ENCODE results near the gene GLCE. TPM values are rescaled to one million over a fixed set of nuclear protein-coding genes. Genes with fewer than 3 reads are reported as not detected.

The GLCE gene
- total RNA-seq = 10 to 100 TPM in 1 of 2 donors, 1 to 10 TPM in 1; 8.1 to 15.0 TPM
- polyA plus RNA-seq = 1 to 10 TPM; 7.0 TPM
- long read RNA-seq, donor 1, partial matches to known transcripts = 1 of 5 reads
- long read RNA-seq, donor 1, other reads (novel, unspliced or antisense) = 4 of 5 reads
- long read RNA-seq, donor 2, full-length matches to known transcripts = 2 of 5 reads
- long read RNA-seq, donor 2, partial matches to known transcripts = 0 of 5 reads
- long read RNA-seq, donor 2, other reads (novel, unspliced or antisense) = 3 of 5 reads

DNA sequence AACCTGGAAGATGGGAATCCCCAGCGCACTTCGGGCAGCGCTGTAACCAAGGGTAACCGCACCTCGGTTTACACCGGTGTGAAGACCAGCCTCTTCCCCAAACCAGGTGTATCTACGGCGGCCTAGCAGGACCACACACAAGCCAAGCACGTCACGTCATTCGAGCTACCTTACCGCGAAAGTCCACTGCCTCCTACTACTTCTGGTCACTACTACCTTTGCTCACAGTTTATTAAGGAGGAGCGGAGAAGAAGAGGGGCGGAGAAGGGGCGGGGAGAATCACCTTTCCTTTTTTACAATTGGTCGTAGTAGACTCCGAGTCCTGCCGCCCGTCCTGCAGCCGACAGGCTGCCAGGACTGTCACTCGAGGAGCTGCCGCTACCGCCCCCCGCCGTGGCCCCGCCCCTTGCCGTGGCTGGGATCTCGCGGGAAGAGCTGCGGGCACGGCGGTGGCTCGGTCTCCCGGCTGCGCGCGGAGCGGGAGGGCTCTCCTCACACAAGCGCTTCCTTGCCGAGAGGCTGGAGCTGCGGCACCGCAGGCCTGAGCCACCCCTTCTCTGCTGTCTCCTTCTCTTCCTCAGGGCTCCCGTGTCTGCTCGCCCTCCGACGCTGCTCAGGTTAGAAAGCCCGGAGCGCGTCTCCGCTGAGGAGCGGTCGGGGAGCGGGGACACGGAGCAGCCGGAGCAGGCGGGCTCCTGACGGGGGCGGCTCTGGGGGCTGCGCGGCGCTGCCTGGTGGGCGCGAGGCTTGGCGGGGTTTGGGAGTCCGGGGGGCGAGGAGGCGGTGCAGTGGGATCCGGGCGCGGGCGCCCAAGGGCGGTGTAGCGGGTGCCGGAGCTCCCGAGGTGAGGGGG is at the start of gene GLCE:
Gene GLCE (plus strand): TSS at position 495 of the 853 bp plus-strand sequence. CDS start 95,172 bp downstream, outside the sequence.
- Histone ChIP-seq H3K36me3 (ENCODE audit: control insufficient read depth in 1 of 2, insufficient read depth in 2 of 2, low read length in 1 of 2) (no peaks in the 10 kb centered on the region), H3K9me3 (ENCODE audit: control insufficient read depth, low read length) (no peaks in the 10 kb centered on the region), H3K4me3 (ENCODE audit: low read length in 2 of 2) (peak within 1 kb of the TSS; percentile 91 to 96), H3K4me1 (ENCODE audit: control insufficient read depth in 1 of 2, insufficient read depth in 2 of 2, low read length in 2 of 2) (no peaks in the 10 kb centered on the region), H3K27me3 (ENCODE audit: control insufficient read depth in 1 of 2, insufficient read depth in 2 of 2, low read length in 1 of 2) (no peaks in the 10 kb centered on the region), H3K27ac (ENCODE audit: low read depth in 1 of 2, low read length in 2 of 2) (peak within 1 kb of the TSS in 1 of 2 donors; percentile 6)
- peak; percentile 99 for ATAC-seq (ENCODE audit: low FRiP score)
- intact Hi-C loops (cut with DNase I) = loop anchor here in 1 of 2 donors (5.0 to 10.0 kb wide), 3 partner anchors 67 to 234 kb away; no protein-coding TSS in a partner anchor
- 0 to 1% methylated on average over 69 to 76 of the region's 76 CpGs for WGBS, 2 donors
- DNase-seq = peak; percentile 97 to 98

GRCh38 chr15:69114331-69114928 is 46.0 kb upstream of the GLCE start:
- Histone ChIP-seq H3K27me3 (ENCODE audit: control insufficient read depth in 1 of 2, insufficient read depth in 2 of 2, low read length in 1 of 2) (peaks cover 0 to 2% of the 10 kb centered on the region in 2 donors), H3K36me3 (ENCODE audit: control insufficient read depth in 1 of 2, insufficient read depth in 2 of 2, low read length in 1 of 2) (no peaks in the 10 kb centered on the region), H3K27ac (ENCODE audit: low read depth in 1 of 2, low read length in 2 of 2) (no peak overlapping the region), H3K4me3 (ENCODE audit: low read length in 2 of 2) (no peak overlapping the region), H3K4me1 (ENCODE audit: control insufficient read depth in 1 of 2, insufficient read depth in 2 of 2, low read length in 2 of 2) (no peaks in the 10 kb centered on the region), H3K9me3 (ENCODE audit: control insufficient read depth, low read length) (no peaks in the 10 kb centered on the region)
- DNase-seq = no peak
- no peak for ATAC-seq (ENCODE audit: low FRiP score)
- intact Hi-C loops (cut with DNase I) = no loop called here
- 48 to 52% methylated on average over 11 of the region's 11 CpGs for WGBS, 2 donors

GRCh38 chr15:69115031-69115430 is 45.4 kb upstream of the GLCE start:
- H3K36me3 ChIP-seq (ENCODE audit: control insufficient read depth in 1 of 2, insufficient read depth in 2 of 2, low read length in 1 of 2) = no peaks in the 10 kb centered on the region

DNA sequence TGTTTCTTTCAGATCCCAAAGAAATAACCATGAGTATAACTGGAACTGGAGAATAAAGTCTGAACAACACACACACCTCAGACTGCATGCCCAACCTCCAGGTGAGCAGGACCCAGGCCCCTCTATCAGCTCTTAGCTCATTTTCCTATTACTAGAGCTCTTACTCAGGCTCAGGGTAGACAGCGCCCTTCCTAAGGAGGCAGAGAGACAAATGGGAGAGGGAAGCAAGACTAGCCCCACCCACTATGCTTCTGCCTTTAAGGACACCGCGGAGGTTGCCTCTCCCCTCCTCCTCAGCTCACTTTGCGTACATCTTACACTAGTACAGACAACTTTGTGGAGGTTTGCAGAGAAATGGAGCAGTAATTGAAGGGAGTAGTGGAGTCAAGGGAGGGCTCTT is 44.0 kb upstream of the GLCE start:
- Histone ChIP-seq H3K27me3 (ENCODE audit: control insufficient read depth in 1 of 2, insufficient read depth in 2 of 2, low read length in 1 of 2) (peaks cover 0 to 2% of the 10 kb centered on the region in 2 donors), H3K4me3 (ENCODE audit: low read length in 2 of 2) (no peak overlapping the region), H3K27ac (ENCODE audit: low read depth in 1 of 2, low read length in 2 of 2) (no peak overlapping the region), H3K9me3 (ENCODE audit: control insufficient read depth, low read length) (no peaks in the 10 kb centered on the region), H3K36me3 (ENCODE audit: control insufficient read depth in 1 of 2, insufficient read depth in 2 of 2, low read length in 1 of 2) (no peaks in the 10 kb centered on the region), H3K4me1 (ENCODE audit: control insufficient read depth in 1 of 2, insufficient read depth in 2 of 2, low read length in 2 of 2) (no peaks in the 10 kb centered on the region)
- no peak for DNase-seq
- 45 to 55% methylated on average over 4 of the region's 4 CpGs for WGBS, 2 donors
- intact Hi-C loops (cut with DNase I) = no loop called here
- ATAC-seq (ENCODE audit: low FRiP score) = no peak

More at GRCh38 chr15:69115031-69115430, 45.4 kb upstream of the GLCE start:
- DNase-seq (no peak), ATAC-seq (ENCODE audit: low FRiP score) (no peak)
- Histone ChIP-seq H3K9me3 (ENCODE audit: control insufficient read depth, low read length) (no peaks in the 10 kb centered on the region), H3K4me3 (ENCODE audit: low read length in 2 of 2) (no peak overlapping the region), H3K27ac (ENCODE audit: low read depth in 1 of 2, low read length in 2 of 2) (no peak overlapping the region), H3K4me1 (ENCODE audit: control insufficient read depth in 1 of 2, insufficient read depth in 2 of 2, low read length in 2 of 2) (no peaks in the 10 kb centered on the region), H3K27me3 (ENCODE audit: control insufficient read depth in 1 of 2, insufficient read depth in 2 of 2, low read length in 1 of 2) (peaks cover 0 to 2% of the 10 kb centered on the region in 2 donors)
- intact Hi-C loops (cut with DNase I) = no loop called here
- 39 to 45% methylated on average over 7 of the region's 7 CpGs for WGBS, 2 donors

- ATAC-seq (ENCODE audit: low FRiP score) (no peak), DNase-seq (no peak)
- 25 to 30% methylated on average over 7 of the region's 7 CpGs for WGBS, 2 donors
- Histone ChIP-seq H3K36me3 (ENCODE audit: control insufficient read depth in 1 of 2, insufficient read depth in 2 of 2, low read length in 1 of 2) (no peaks in the 10 kb centered on the region), H3K4me3 (ENCODE audit: low read length in 2 of 2) (no peak overlapping the region), H3K9me3 (ENCODE audit: control insufficient read depth, low read length) (no peaks in the 10 kb centered on the region), H3K27me3 (ENCODE audit: control insufficient read depth in 1 of 2, insufficient read depth in 2 of 2, low read length in 1 of 2) (peaks cover 0 to 2% of the 10 kb centered on the region in 2 donors), H3K27ac (ENCODE audit: low read depth in 1 of 2, low read length in 2 of 2) (no peak overlapping the region), H3K4me1 (ENCODE audit: control insufficient read depth in 1 of 2, insufficient read depth in 2 of 2, low read length in 2 of 2) (no peaks in the 10 kb centered on the region)
- intact Hi-C loops (cut with DNase I) = no loop called here
These were observed 43.0 kb upstream of the GLCE start for GRCh38 chr15:69117431-69117871.

GRCh38 chr15:69118089-69118488 is 42.3 kb upstream of the GLCE start:
- WGBS, 2 donors = 34 to 44% methylated on average over 4 of the region's 4 CpGs
- Histone ChIP-seq H3K9me3 (ENCODE audit: control insufficient read depth, low read length) (no peaks in the 10 kb centered on the region), H3K27me3 (ENCODE audit: control insufficient read depth in 1 of 2, insufficient read depth in 2 of 2, low read length in 1 of 2) (peaks cover 0 to 2% of the 10 kb centered on the region in 2 donors), H3K36me3 (ENCODE audit: control insufficient read depth in 1 of 2, insufficient read depth in 2 of 2, low read length in 1 of 2) (no peaks in the 10 kb centered on the region), H3K4me1 (ENCODE audit: control insufficient read depth in 1 of 2, insufficient read depth in 2 of 2, low read length in 2 of 2) (no peaks in the 10 kb centered on the region), H3K4me3 (ENCODE audit: low read length in 2 of 2) (no peak overlapping the region), H3K27ac (ENCODE audit: low read depth in 1 of 2, low read length in 2 of 2) (no peak overlapping the region)
- ATAC-seq (ENCODE audit: low FRiP score) (no peak), DNase-seq (no peak)
- intact Hi-C loops (cut with DNase I) = no loop called here

DNA sequence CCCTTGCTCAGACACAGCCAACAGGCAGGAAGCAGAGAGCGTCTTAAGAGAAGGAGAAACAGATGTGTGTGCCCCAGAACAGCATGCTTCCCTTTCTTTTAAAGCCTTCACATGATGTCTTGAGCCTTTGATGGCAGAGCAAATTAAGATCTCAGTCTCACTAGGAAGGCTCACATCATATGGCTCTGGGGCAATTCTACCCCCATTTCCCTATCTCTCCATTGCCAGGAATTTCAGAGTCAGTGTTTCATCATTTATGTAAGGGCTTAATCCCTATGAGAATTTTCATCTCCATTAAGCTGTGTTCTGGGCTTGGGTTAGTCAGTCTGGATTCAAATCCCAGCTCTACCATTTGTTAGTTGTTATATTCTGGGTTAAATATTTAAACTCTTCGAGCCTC is 41.4 kb upstream of the GLCE start:
- no peaks in the 10 kb centered on the region for H3K27me3 ChIP-seq (ENCODE audit: control insufficient read depth in 1 of 2, insufficient read depth in 2 of 2, low read length in 1 of 2)
- no peaks in the 10 kb centered on the region for H3K9me3 ChIP-seq (ENCODE audit: control insufficient read depth, low read length)
- intact Hi-C loops (cut with DNase I) = no loop called here
- DNase-seq (no peak), ATAC-seq (ENCODE audit: low FRiP score) (no peak)
- WGBS, 2 donors = 56 to 64% methylated on average over 2 of the region's 2 CpGs
- H3K36me3 ChIP-seq (ENCODE audit: control insufficient read depth in 1 of 2, insufficient read depth in 2 of 2, low read length in 1 of 2) = no peaks in the 10 kb centered on the region
- H3K27ac ChIP-seq (ENCODE audit: low read depth in 1 of 2, low read length in 2 of 2) = no peak overlapping the region
- H3K4me3 ChIP-seq (ENCODE audit: low read length in 2 of 2) = no peak overlapping the region
- no peaks in the 10 kb centered on the region for H3K4me1 ChIP-seq (ENCODE audit: control insufficient read depth in 1 of 2, insufficient read depth in 2 of 2, low read length in 2 of 2)

DNA sequence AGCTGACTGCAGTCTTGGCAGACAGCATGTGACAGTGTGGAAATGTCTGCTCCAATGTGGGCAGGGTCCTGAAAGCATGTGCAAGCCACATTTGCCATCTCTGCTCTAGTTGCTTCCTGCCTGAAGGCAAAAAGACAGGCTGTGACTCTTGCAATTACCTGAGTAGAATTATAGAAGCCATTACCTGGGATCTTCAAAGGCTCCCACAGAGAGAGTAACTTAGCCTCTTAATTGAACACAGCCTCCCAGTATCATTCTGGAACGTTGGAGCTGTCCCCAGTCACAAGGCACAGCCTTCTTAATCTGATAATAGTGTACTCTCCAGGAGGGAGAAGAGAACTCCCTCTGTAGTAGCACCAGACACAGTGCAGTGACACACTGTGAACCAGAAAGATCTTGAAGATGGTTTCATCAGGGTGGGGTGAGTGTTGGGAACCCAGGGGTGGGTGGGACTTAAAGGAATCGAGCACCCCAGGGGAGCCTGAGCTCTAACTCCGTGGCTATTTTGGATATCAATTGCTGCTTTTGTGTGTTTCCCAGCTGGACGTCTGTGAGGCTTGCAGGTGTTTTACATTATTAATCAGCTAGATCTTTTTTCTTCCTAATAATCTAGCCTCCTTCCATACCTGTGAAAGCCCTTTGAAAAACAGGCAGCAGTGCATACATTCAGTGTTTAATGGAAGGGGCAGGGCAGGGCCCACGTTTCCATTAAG is 40.6 kb upstream of the GLCE start:
- WGBS, 2 donors = 33 to 42% methylated on average over 5 of the region's 5 CpGs
- Histone ChIP-seq H3K4me1 (ENCODE audit: control insufficient read depth in 1 of 2, insufficient read depth in 2 of 2, low read length in 2 of 2) (no peaks in the 10 kb centered on the region), H3K36me3 (ENCODE audit: control insufficient read depth in 1 of 2, insufficient read depth in 2 of 2, low read length in 1 of 2) (no peaks in the 10 kb centered on the region), H3K27ac (ENCODE audit: low read depth in 1 of 2, low read length in 2 of 2) (no peak overlapping the region), H3K4me3 (ENCODE audit: low read length in 2 of 2) (no peak overlapping the region), H3K27me3 (ENCODE audit: control insufficient read depth in 1 of 2, insufficient read depth in 2 of 2, low read length in 1 of 2) (no peaks in the 10 kb centered on the region), H3K9me3 (ENCODE audit: control insufficient read depth, low read length) (no peaks in the 10 kb centered on the region)
- no peak for DNase-seq
- intact Hi-C loops (cut with DNase I) = no loop called here
- ATAC-seq (ENCODE audit: low FRiP score) = no peak
